Spleen (tissue), 11 donors: ENCODE measurements around the gene PSMG2. TPM values are rescaled to one million over a fixed set of nuclear protein-coding genes. Genes with fewer than 3 reads are reported as not detected.

ENCODE experiments used
- DNase-seq: peaks from one replicate; pipeline ENCODE4 v3.0.0-alpha.2; 2020
- H3K27ac ChIP-seq, 8 donors: fragments of 200-600 bp; sonication (generic) in 7 of 8; 1 replicate in 4 of 8; 2 replicates in 4 of 8; pipeline versions ENCODE4 v1.5.0 to v1.8.0; 2016 to 2021; ENCODE audit warnings: inconsistent platforms in 4 of 8, mild to moderate bottlenecking in 4 of 8, moderate library complexity in 1 of 8
- H3K27me3 ChIP-seq, 7 donors: fragments of 200-600 bp; sonication (generic) in 6 of 7; replicated peaks in 1 of 7; 1 replicate in 4 of 7; 2 replicates in 3 of 7; pipeline versions ENCODE4 v1.5.0 to v1.8.0; 2016 to 2021; ENCODE audit warnings: inconsistent platforms in 3 of 7, mild to moderate bottlenecking in 1 of 7
- H3K36me3 ChIP-seq, 6 donors: fragments of 200-600 bp; sonication (generic) in 5 of 6; 1 replicate in 4 of 6; 2 replicates in 2 of 6; pipeline versions ENCODE4 v1.5.0 to v1.8.0; 2016 to 2021; ENCODE audit warnings: inconsistent platforms in 2 of 6
- H3K4me1 ChIP-seq, 6 donors: fragments of 200-600 bp; sonication (generic) in 5 of 6; 1 replicate in 3 of 6; 2 replicates in 3 of 6; pipeline versions ENCODE4 v1.5.0 to v1.8.0; 2016 to 2021; ENCODE audit warnings: inconsistent platforms in 3 of 6
- H3K4me3 ChIP-seq, 8 donors: fragments of 200-600 bp; sonication (generic) in 7 of 8; 1 replicate in 4 of 8; 2 replicates in 4 of 8; pipeline versions ENCODE4 v1.5.0 to v1.8.0; 2016 to 2021; ENCODE audit warnings: inconsistent platforms in 4 of 8, mild to moderate bottlenecking in 4 of 8, moderate library complexity in 2 of 8
- H3K9me3 ChIP-seq, 8 donors: fragments of 200-600 bp; sonication (generic) in 7 of 8; 1 replicate in 4 of 8; 2 replicates in 4 of 8; pipeline versions ENCODE4 v1.5.0 to v1.8.0; 2016 to 2021; ENCODE audit warnings: inconsistent platforms in 4 of 8
- POLR2A ChIP-seq, 3 donors: fragments of 450-650 bp; IDR thresholded peaks; one replicate each; pipeline ENCODE4 v1.5.1; 2017; ENCODE audit warnings: antibody characterized with exemption in 3 of 3, mild to moderate bottlenecking in 1 of 3
- POLR2AphosphoS5 ChIP-seq, 3 donors: sonication (generic); formaldehyde crosslinking; IDR thresholded peaks; one replicate each; pipeline ENCODE4 v1.5.1; 2017; ENCODE audit warnings: antibody characterized with exemption in 3 of 3
- WGBS, 5 donors: extraction: QIAGEN DNeasy Blood & Tissue Kit in 3 of 5; methylation state at CpG; one replicate each; pipeline versions ENCODE4 v1.1.5 to v1.1.7; 2013 to 2018; 5-methylcytosine and 5-hydroxymethylcytosine counted together
- intact Hi-C: fragments of 100-400 bp; cut with DNase I; formaldehyde crosslinking; loops from one replicate; pipeline ENCODE4 v1.15.0; 2023; ENCODE audit warnings: low total_unique reads
- polyA plus RNA-seq, 3 donors: library from polyadenylated mRNA; stranded (reverse); fragments of 200-250 nt; gene quantifications; one replicate each; pipeline ENCODE4 v1.2.1, GENCODE V29; 2013
- total RNA-seq, 7 donors: library from RNA; depleted of rRNA in 3 of 7; stranded (reverse); fragments of >200 nt in 3 of 7; fragmentation: NEBNext Ultra II Directional in 4 of 7; extraction: Animal tissue kit (Norgen Biotek cat#: 25700) in 4 of 7; gene quantifications; one replicate each; pipeline versions ENCODE4 v1.1.0 to v1.2.1, GENCODE V29; 2016 to 2021
- TF ChIP-seq, protein P1 (sequence below), 11 experiments: fragments of 200-600 bp in 7 of 11; fragments of 450-650 bp in 4 of 11; sonication (generic) in 4 of 11; IDR thresholded peaks in 8 of 11; conservative IDR thresholded peaks in 3 of 11; 1 replicate in 7 of 11; 2 replicates in 4 of 11; pipeline versions ENCODE4 v1.4.0 to v1.8.0; 2016 to 2021; ENCODE audit warnings: antibody characterized with exemption in 11 of 11, inconsistent platforms in 4 of 11, mild to moderate bottlenecking in 1 of 11
- donor health status: healthy with polysubstance abuse.
- donor health status: DM: no; HTN: no; CAD: no; lungs with moderate emphysema.
- donor health status: DM: no; HTN: no; CAD: no.
- donor health status: Bipolar disorder and iron deficiency.
- donor health status: healthy.
- donor health status: DM: no; HTN: no; CAD: no.
- donor health status: DM: yes; HTN: yes; CAD: no.

PSMG2 gene
- total and polyA plus RNA-seq, 10 donors: 50.0 to 98.6 (median 73.3) TPM

DNA sequence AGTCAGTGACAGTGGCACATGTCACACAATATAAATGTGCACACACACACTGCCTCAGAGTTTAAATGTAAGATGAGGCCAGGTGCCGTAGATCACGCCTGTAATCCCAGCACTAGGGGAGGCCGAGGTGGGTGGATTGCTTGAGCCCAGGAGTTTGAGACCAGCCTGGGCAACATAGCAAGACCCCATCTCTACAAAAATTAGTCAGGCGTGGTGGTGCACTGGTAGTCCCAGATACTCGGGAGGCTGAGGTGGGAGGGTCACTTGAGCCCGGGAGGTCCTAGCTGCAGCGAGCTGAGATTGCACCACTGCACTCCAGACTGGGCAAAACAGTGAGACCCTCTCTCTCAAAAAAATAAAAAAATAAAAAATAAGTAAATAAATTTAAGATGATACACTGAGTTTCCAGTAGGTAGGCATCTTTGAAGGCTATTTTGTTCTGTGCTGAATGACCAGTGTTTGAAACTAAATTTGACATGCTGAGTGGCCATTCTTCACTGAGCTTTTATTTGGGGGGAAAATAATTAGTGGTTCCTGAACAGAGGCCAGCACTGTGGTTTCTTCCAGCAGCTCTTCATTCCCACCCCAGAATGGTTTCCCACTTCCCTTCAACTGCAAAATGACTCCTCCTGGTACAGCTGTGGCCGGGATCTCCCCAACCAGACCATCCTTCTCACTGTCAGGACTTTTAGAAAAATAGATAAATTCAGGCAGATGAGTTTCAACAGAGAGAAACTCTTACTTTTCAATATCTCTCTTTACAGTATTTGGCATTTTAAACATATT, 44.9 kb downstream of the PSMG2 start:
- H3K27ac ChIP-seq: no peak overlapping the region
- TF ChIP-seq, protein P1, sequence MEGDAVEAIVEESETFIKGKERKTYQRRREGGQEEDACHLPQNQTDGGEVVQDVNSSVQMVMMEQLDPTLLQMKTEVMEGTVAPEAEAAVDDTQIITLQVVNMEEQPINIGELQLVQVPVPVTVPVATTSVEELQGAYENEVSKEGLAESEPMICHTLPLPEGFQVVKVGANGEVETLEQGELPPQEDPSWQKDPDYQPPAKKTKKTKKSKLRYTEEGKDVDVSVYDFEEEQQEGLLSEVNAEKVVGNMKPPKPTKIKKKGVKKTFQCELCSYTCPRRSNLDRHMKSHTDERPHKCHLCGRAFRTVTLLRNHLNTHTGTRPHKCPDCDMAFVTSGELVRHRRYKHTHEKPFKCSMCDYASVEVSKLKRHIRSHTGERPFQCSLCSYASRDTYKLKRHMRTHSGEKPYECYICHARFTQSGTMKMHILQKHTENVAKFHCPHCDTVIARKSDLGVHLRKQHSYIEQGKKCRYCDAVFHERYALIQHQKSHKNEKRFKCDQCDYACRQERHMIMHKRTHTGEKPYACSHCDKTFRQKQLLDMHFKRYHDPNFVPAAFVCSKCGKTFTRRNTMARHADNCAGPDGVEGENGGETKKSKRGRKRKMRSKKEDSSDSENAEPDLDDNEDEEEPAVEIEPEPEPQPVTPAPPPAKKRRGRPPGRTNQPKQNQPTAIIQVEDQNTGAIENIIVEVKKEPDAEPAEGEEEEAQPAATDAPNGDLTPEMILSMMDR (IDR thresholded peaks at IDR 0.05 in 8 of 11, conservative IDR thresholded peaks at IDR 0.05 in 3 of 11): no peak
- no peak for TF ChIP-seq POLR2AphosphoS5 (IDR thresholded peaks at IDR 0.05)
- TF ChIP-seq POLR2A (IDR thresholded peaks at IDR 0.05): no peak
- no peak overlapping the region for H3K4me3 ChIP-seq
- DNase-seq: no peak
- H3K9me3 ChIP-seq: no peaks in the 10 kb centered on the region
- peaks cover 0 to 8% (median 0%) of the 10 kb centered on the region in 7 donors for H3K27me3 ChIP-seq
- H3K36me3 ChIP-seq: no peaks in the 10 kb centered on the region
- 84 to 89% (median 85%) methylated on average over 8 of the region's 8 CpGs for WGBS, 5 donors
- H3K4me1 ChIP-seq: peaks cover 0 to 12% (median 0%) of the 10 kb centered on the region in 6 donors
- intact Hi-C loops: no loop called here

DNA sequence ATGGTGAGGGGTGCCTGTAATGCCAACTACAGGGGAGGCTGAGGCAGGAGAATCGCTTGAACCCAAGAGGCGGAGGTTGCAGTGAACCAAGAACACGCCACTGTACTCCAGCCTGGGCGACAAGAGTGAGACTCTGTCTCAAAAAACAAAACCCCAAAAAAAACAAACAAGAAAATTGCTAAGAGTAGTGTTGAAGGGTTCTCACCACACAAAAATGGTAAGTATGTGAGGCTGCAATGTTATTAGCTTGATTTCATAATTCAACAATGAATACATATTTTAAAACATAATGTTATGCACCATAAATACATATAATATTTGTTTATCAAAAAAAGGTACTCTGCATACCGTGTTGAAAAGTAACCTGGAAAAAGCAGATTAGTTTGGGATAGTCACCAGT, 45.8 kb downstream of the PSMG2 start:
- no peak overlapping the region for H3K4me3 ChIP-seq
- H3K36me3 ChIP-seq: no peaks in the 10 kb centered on the region
- H3K27me3 ChIP-seq: peaks cover 0 to 8% (median 0%) of the 10 kb centered on the region in 7 donors
- intact Hi-C loops: no loop called here
- DNase-seq: no peak
- no peaks in the 10 kb centered on the region for H3K9me3 ChIP-seq
- 88 to 95% (median 91%) methylated on average over 5 of the region's 5 CpGs for WGBS, 5 donors
- TF ChIP-seq POLR2AphosphoS5 (IDR thresholded peaks at IDR 0.05): no peak
- TF ChIP-seq, protein P1 (IDR thresholded peaks at IDR 0.05 in 8 of 11, conservative IDR thresholded peaks at IDR 0.05 in 3 of 11): no peak
- no peak for TF ChIP-seq POLR2A (IDR thresholded peaks at IDR 0.05)
- peaks cover 0 to 12% (median 0%) of the 10 kb centered on the region in 6 donors for H3K4me1 ChIP-seq
- H3K27ac ChIP-seq: no peak overlapping the region

DNA sequence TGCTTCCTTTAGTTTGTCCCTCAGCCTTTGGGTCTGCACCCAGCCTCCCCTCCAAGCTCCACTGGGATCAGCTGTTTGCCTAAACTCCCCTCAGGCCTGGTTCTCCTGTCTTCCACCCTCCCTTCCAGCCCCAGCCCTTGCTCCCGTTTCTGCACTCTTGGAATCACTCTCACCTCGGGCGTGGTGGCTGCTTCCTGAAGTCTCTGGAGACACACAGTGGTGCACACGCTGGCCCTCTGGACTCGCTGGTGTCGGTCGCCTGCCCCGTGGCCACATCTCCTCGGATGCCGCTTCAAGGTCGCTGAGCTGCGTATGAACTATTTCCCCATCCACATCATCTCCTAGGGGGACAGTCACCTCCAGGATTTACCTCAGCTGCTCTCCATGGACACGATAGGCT, 46.3 kb downstream of the PSMG2 start:
- Histone ChIP-seq H3K27ac (no peak overlapping the region), H3K4me1 (peaks cover 0 to 12% (median 0%) of the 10 kb centered on the region in 6 donors), H3K9me3 (no peaks in the 10 kb centered on the region), H3K27me3 (peaks cover 0 to 8% (median 0%) of the 10 kb centered on the region in 7 donors), H3K36me3 (no peaks in the 10 kb centered on the region), H3K4me3 (no peak overlapping the region)
- TF ChIP-seq, protein P1 (IDR thresholded peaks at IDR 0.05 in 8 of 11, conservative IDR thresholded peaks at IDR 0.05 in 3 of 11): no peak
- no peak for TF ChIP-seq POLR2A (IDR thresholded peaks at IDR 0.05)
- TF ChIP-seq POLR2AphosphoS5 (IDR thresholded peaks at IDR 0.05): no peak
- WGBS, 5 donors: 66 to 82% (median 77%) methylated on average over 13 of the region's 13 CpGs
- intact Hi-C loops: no loop called here
- DNase-seq: no peak

DNA sequence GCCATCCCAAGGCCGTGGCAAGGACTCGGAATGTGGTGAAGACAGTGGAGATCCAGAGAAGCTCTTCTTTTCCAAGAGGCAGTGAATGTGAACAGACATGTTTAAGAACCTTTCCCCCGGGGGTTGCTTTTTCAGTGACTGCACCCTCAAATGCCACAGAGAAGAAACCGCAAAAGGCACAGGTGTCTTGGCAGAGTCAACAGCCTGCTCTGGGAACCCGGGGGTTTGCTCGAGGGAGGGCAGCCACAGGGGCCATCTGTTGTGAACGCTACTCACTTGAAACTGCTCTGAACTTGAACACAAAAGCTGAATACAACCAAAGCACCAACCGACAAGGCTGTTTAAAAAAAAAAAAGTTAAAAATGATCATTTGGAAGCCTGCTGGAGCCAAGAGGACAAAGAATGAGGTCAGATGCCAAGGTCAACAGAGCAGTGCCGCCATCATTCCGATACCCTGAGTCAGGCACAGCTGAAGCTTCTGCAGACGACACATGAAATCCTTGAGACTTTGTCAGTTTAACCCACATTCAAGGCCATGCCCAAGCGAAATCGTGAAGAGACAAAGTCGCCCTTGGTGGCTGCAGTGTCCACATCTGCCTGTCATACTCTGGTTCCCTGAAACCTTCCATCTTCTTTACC, 47.4 kb downstream of the PSMG2 start:
- intact Hi-C loops: no loop called here
- no peak for DNase-seq

More for the DNA sequence above, 47.4 kb downstream of the PSMG2 start:
- Histone ChIP-seq H3K27ac (no peak overlapping the region), H3K4me3 (no peak overlapping the region), H3K27me3 (peaks cover 0 to 8% (median 0%) of the 10 kb centered on the region in 7 donors), H3K9me3 (no peaks in the 10 kb centered on the region), H3K36me3 (no peaks in the 10 kb centered on the region), H3K4me1 (peaks cover 0 to 12% (median 0%) of the 10 kb centered on the region in 6 donors)
- WGBS, 5 donors: 48 to 68% (median 65%) methylated on average over 14 of the region's 14 CpGs
- TF ChIP-seq, protein P1 (IDR thresholded peaks at IDR 0.05 in 8 of 11, conservative IDR thresholded peaks at IDR 0.05 in 3 of 11): no peak
- TF ChIP-seq POLR2AphosphoS5 (IDR thresholded peaks at IDR 0.05) (no peak), POLR2A (IDR thresholded peaks at IDR 0.05) (no peak)
